SU-DHL-6 (cell line): ENCODE data around the gene MAST2.
"Not testable (repeated sequence)": the region's sequence is repeated elsewhere in the genome, so short reads cannot be mapped to it uniquely, and the experiment has no call there.

Experiments used
- EZH2phosphoT487 ChIP-seq: fragments of 200-600 bp; sonication (generic), shearing (Covaris generic); conservative IDR thresholded peaks from 2 replicates; pipeline ENCODE4 v1.6.1; 2018; ENCODE audit warnings: mild to moderate bottlenecking, antibody characterized with exemption, low read length, moderate library complexity, mixed read lengths
- TF ChIP-seq, protein P1 (sequence below): fragments of 200-600 bp; sonication (generic); IDR thresholded peaks from one replicate; pipeline ENCODE4 v1.5.1; 2017; ENCODE audit warnings: antibody characterized with exemption, mild to moderate bottlenecking, low read length, moderate library complexity; ENCODE audit not compliant: insufficient read depth, poor library complexity, severe bottlenecking

DNA sequence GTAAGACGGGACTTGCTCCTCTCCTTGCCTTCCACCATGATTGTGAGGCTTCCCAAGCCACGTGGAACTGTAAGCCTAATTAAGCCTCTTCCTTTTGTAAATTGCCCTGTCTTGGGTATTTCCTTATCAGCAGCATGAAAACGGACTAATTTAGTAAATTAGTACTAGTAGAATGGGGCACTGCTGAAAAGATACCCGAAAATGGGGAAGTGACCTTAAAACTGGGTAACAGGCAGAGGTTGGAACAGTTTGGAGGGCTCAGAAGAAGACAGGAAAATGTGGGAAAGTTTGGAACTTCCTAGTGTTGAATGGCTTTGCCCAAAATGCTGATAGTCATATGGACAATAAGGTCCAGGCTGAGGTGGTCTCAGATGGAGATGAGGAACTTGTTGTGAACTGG is 253.8 kb downstream of the MAST2 start:
- TF ChIP-seq, protein P1, sequence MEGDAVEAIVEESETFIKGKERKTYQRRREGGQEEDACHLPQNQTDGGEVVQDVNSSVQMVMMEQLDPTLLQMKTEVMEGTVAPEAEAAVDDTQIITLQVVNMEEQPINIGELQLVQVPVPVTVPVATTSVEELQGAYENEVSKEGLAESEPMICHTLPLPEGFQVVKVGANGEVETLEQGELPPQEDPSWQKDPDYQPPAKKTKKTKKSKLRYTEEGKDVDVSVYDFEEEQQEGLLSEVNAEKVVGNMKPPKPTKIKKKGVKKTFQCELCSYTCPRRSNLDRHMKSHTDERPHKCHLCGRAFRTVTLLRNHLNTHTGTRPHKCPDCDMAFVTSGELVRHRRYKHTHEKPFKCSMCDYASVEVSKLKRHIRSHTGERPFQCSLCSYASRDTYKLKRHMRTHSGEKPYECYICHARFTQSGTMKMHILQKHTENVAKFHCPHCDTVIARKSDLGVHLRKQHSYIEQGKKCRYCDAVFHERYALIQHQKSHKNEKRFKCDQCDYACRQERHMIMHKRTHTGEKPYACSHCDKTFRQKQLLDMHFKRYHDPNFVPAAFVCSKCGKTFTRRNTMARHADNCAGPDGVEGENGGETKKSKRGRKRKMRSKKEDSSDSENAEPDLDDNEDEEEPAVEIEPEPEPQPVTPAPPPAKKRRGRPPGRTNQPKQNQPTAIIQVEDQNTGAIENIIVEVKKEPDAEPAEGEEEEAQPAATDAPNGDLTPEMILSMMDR = not testable (repeated sequence)
- not testable (repeated sequence) for TF ChIP-seq EZH2phosphoT487
